H1 (cell line): ENCODE results near the gene VARS2. TPM values are rescaled to one million over a fixed set of nuclear protein-coding genes. Genes with fewer than 3 reads are reported as not detected.

Experiments
- CTCF ChIP-seq, 3 experiments: IDR thresholded peaks; 1 replicate in 2 of 3; 2 replicates in 1 of 3; pipeline versions ENCODE4 v1.5.1 to v1.6.1; 2011; ENCODE audit warnings: low read length in 3 of 3, mild to moderate bottlenecking in 3 of 3, inconsistent platforms in 2 of 3, low read depth in 1 of 3, moderate library complexity in 1 of 3; ENCODE audit not compliant: insufficient read depth in 1 of 3; ENCODE audit errors: control extremely low read depth in 1 of 3
- E2F6 ChIP-seq: IDR thresholded peaks from 2 replicates; pipeline ENCODE4 v1.6.1; 2012; ENCODE audit warnings: inconsistent platforms
- SIN3A ChIP-seq, 2 experiments: IDR thresholded peaks in 1 of 2; conservative IDR thresholded peaks in 1 of 2; 2 replicates each; pipeline ENCODE4 v1.6.1; 2011 to 2012; ENCODE audit warnings: low read length in 2 of 2, improper control_type of control experiment in 1 of 2, low read depth in 1 of 2, mild to moderate bottlenecking in 1 of 2
- TEAD4 ChIP-seq: IDR thresholded peaks from 2 replicates; pipeline ENCODE4 v1.6.1; 2012; ENCODE audit warnings: low read depth, low read length, inconsistent platforms, mixed read lengths
- polyA plus RNA-seq, 7 experiments: library from polyadenylated mRNA; depleted of rRNA in 3 of 7; stranded (reverse) in 5 of 7; unstranded in 2 of 7; fragments of >200 nt in 5 of 7; fragments of 200-250 nt in 2 of 7; gene quantifications; 1 replicate in 5 of 7; 2 replicates in 1 of 7; 4 replicates in 1 of 7; pipeline versions ENCODE4 v1.2.1 to v1.2.3, GENCODE V29; 2011 to 2013; ENCODE audit warnings: missing spikeins in 2 of 7, mixed read lengths in 2 of 7
- total RNA-seq: library from RNA; stranded (reverse); fragmentation: NEBNext Ultra II Directional; extraction: Animal tissue kit (Norgen Biotek cat#: 25700); gene quantifications from 2 replicates; pipeline ENCODE4 v1.2.1, GENCODE V29; 2021

The VARS2 gene
- total and polyA plus RNA-seq, 2 of the 8 experiments (the other 6 are each of a cell fraction or from before 2014, with no cell fraction given) = 26.8 to 47.7 TPM

- TF ChIP-seq E2F6 (no peak), CTCF (IDR thresholded peaks at IDR 0.05; ENCODE audit: control extremely low read depth in 1 of 3, insufficient read depth in 1 of 3, low read depth in 1 of 3, low read length in 3 of 3) (no peak), SIN3A (conservative IDR thresholded peaks at IDR 0.05 in 1 of 2, IDR thresholded peaks at IDR 0.05 in 1 of 2; ENCODE audit: low read depth in 1 of 2, low read length in 2 of 2) (no peak), TEAD4 (no peak)
Observed at GRCh38 chr6:30893666-30894065, 20.4 kb upstream of the VARS2 start (continued).
